ENCODE data around the gene CSN3.

GRCh38 chr4:70298051-70298450 lies 55.7 kb downstream of the CSN3 start:
- TF ChIP-seq RAD21 (IDR thresholded peaks at IDR 0.05; ENCODE audit: low read length), result no peak
- TF ChIP-seq CTCF (IDR thresholded peaks at IDR 0.05), result no peak
- no peak for TF ChIP-seq YY1 (IDR thresholded peaks at IDR 0.05; ENCODE audit: low read depth)
- no peak for TF ChIP-seq MEF2A (IDR thresholded peaks at IDR 0.05; ENCODE audit: borderline replicate concordance, low read depth)
- no peak for TF ChIP-seq EP300 (IDR thresholded peaks at IDR 0.05; ENCODE audit: borderline replicate concordance in 1 of 2, low read depth in 1 of 2, low read length in 1 of 2)
- TF ChIP-seq, protein P1, sequence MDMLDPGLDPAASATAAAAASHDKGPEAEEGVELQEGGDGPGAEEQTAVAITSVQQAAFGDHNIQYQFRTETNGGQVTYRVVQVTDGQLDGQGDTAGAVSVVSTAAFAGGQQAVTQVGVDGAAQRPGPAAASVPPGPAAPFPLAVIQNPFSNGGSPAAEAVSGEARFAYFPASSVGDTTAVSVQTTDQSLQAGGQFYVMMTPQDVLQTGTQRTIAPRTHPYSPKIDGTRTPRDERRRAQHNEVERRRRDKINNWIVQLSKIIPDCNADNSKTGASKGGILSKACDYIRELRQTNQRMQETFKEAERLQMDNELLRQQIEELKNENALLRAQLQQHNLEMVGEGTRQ (IDR thresholded peaks at IDR 0.05; ENCODE audit: borderline replicate concordance, low read depth, low read length), result no peak
- no peak for TF ChIP-seq GABPA (IDR thresholded peaks at IDR 0.05; ENCODE audit: low read depth)
- TF ChIP-seq NRF1 (IDR thresholded peaks at IDR 0.05; ENCODE audit: low read depth, low read length), result no peak
- TF ChIP-seq MXI1 (IDR thresholded peaks at IDR 0.05; ENCODE audit: low read depth, low read length), result no peak
- TF ChIP-seq EZH2phosphoT487 (IDR thresholded peaks at IDR 0.05; ENCODE audit: borderline replicate concordance, low read depth), result no peak
- no peak for TF ChIP-seq RFX5 (IDR thresholded peaks at IDR 0.05; ENCODE audit: low read length)
- TF ChIP-seq FOXJ3 (CRISPR knock-in tag; IDR thresholded peaks at IDR 0.05), result no peak
- TF ChIP-seq NFIC (IDR thresholded peaks at IDR 0.05; ENCODE audit: borderline replicate concordance), result no peak
- TF ChIP-seq TAF1 (IDR thresholded peaks at IDR 0.05; ENCODE audit: borderline replicate concordance, low read depth, low read length), result no peak
